HuH-7 (cell line): ENCODE data around the gene COL4A6.
A peak's percentile ranks its signal among the peaks of the same experiment; 100 is the strongest.

ENCODE experiments used
- DNase-seq: peaks from one replicate; pipeline ENCODE4 v3.0.0; 2011; ENCODE audit warnings: low spot score

Gene COL4A6

DNA sequence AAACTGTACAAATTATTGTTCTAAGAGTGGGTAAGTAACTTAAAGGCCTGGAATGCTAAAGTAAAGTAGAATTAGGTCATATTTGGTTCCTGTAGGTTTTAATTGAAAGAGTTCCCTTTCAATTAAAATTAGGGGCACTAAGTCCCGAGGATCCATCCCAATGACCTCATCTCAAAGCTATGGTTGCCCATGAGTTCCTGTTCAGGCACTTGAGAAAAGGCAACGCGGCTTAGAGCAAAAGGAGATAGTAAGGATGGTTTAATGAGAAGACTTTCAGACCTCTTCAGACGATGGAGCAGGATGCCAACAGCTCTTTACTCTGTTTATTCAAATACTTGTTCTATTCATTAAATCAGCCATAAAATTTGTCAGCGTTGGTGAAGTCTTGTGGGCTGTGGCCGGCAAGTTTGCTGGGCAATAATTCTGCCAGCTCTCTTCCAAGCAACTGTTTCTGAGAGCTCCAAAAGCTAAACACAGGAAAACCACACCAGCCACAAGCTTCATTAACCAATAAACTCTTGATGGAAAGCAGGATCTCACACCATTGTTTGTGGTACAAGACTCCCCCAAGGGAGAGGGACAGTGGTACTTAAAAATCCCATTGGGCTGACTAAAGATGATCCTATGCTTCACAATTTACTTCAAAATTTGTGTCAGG lies 167.4 kb downstream of the COL4A6 start:
- no peak for DNase-seq

DNA sequence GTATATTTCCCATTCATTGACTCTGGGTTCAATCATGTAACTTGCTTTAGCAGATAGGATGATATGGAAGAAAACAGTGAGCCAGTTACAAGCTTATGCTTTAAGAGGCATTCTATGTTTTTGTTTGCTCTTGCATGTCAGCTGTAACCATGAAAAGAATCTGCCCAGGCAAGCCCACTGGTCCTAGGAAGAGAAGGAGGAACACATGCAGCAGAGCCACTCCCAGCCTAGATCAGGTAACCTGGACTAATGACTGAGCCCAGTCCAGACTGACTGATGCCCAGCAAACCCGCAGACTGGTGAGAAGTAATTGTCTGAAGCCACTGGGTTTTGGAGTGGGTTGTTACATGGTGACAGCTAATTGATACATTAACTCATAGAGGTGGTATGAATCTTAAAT lies 167.9 kb downstream of the COL4A6 start:
- no peak for DNase-seq

DNA sequence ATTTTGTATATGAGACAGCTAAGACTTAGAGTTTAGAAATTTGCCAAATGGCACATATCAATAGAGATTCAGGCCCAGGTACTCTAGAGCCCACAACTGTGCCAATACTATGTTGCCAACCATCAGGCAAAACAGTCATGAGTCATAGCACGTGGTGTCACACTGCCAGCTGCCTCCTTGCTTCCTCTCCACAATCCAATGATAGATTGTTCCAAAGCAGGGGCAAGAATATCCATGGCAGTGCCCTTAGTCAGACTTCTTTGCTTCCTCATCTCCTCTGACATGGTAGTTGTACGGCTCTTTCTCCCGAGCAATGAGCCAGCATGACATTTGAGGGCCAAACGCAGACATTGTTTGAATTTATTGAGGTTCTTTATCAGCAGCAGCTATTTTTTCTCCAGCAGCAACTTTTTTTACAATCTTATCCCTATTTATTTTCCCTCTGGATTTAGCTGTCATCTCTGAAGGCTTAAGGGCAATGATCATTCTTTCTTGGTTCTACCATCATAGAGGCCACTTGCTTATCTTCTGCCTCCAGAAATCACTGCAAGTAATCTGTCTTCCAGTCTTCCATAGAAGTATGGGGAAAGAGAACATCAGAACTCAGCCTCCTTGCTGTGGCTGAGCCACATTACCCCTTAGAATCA lies 169.7 kb downstream of the COL4A6 start:
- DNase-seq: no peak

DNA sequence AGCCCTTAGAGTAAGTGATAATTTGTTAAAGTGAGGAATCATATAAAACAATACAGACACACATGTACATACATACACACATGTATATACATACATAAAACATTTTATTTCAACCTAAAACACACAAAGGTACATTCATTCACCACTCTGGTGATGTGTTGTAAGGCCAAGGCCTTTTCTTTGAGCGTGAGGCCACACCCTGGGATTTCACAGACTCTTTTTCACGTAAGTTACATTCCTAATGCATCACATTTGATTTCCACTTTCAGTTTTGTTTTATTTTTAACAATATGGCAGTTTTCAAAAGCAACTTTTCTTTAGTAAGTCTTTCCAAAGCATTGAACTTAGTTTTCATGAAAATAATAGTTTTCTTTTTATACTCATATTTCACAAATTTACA lies 170.7 kb downstream of the COL4A6 start:
- no peak for DNase-seq

DNA sequence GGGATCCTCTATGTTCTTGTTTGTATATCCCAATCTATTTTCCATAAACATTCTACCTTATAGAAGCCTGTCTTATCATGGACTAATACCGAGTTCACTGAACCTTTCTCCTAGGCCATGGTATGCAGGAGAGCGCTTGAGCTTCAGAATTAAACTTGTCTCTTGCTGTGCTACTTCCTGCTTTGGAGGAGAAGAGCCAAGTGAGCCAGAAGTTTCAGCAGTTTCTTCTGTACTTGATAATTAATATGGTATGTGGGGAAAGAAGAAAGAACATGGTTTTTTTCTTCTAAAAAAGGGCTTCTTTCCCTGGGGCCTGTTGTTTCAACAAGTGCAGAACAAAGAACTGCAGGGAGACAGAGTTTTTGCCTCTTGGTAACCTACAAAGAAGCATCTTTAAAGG lies 173.8 kb downstream of the COL4A6 start:
- DNase-seq: no peak

DNA sequence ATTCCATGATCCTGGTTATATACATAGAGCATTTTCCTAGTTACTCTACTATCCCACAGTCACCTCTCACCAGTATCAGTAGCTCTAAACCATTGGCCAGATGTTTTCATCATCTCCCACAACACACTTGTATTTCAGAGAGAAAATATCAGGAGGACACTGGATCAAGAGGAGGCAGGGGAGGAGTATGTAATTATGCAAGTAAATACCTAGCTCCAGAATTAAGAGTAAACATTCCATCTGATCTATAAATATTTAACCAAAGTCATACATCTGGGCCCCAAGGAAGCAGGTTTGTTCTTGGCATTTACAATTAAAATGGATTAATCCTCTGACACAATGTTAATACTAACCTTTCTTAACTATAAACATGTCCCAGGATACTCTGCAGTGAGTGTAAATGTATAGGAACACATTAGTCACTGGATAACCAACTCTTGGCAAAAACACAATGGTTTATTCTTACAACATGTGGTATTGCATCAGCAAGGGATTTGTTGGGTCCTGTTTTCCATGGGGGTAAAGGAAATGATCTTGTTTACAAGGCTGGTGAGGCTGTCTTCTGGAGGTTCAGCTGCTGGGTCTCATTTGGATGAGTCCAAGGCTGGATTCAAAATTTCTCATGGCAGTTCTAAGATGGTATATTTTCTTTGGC lies 176.5 kb downstream of the COL4A6 start:
- DNase-seq: no peak

DNA sequence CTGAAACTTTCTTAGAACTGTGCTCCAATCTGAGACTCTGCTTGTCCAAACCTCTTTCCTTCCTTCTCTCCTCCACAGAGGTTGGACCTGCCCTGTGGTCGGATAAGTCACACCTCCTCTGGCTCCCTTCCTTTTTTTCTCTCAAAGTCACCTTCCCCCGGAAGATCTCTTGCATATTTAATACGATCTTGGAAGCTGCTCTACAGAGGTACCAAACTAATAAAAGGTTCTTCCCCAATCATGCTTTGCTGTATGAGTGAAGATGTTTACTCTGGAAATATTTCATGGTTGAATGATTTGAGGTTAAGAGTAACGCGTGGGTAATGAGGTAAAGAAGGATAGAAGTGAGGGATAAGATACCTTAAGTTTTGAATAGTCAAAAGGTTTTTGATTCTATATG lies 180.7 kb downstream of the COL4A6 start:
- no peak for DNase-seq

DNA sequence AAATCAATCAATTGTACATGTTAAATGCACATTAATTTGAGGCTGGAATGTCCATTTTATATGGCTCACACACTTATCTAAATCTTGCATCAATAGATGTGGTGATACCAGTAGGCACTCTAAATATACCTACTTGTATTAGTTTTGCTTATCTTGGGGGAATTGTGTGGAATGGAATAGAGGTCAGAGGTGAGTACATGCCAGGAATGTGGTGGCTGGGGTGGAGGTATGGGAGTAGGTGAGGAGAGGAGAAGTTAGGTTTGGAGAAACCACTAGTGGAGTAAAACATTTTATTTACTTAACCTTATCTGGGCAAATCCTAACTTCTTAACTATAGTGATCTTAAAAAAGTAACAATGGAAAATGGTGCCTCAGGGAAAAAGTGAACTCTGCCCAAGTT lies 183.6 kb downstream of the COL4A6 start:
- no peak for DNase-seq

DNA sequence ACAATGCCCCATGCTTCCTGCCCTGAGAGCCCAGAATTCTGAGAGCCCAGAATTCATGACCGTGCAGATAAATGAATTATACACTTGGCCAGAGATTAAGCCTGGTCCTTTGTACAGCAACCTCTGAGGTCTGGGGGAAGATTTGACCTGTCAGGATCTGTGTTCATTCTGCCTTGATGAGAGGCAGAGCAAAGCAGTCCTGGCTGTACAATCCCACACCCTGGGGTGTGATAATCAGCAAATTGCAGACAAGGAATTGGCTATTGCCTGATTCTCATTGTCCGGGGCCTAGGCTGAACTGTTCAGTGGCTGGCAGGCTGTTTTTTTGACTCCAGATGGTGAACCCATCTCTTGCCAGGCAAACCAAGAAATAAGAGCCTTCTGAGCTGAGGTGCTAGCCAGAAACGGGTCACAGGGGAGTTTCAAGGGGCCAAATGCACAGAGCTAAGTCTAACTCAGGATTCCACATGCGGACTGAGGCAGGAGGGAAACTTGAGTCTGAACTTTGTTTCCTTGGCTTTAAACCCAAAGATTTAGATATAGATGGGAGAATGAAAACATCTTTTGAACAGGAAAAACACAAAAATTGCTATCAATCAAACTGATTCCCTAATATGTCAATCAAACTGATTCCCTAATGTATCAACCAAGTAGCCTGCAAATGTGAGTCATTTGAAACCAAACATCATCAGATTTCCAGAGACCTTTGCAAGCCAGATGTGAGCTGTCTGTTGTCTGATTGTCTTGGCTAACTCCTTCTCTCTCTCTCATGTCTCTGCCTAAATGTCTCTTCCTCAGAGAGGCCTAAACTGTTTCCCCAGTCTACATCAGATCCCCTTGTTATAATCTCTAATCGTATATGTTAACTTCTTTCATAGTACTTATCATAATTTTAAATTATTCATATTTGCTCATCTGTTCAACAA lies 187.3 kb downstream of the COL4A6 start:
- no peak for DNase-seq

DNA sequence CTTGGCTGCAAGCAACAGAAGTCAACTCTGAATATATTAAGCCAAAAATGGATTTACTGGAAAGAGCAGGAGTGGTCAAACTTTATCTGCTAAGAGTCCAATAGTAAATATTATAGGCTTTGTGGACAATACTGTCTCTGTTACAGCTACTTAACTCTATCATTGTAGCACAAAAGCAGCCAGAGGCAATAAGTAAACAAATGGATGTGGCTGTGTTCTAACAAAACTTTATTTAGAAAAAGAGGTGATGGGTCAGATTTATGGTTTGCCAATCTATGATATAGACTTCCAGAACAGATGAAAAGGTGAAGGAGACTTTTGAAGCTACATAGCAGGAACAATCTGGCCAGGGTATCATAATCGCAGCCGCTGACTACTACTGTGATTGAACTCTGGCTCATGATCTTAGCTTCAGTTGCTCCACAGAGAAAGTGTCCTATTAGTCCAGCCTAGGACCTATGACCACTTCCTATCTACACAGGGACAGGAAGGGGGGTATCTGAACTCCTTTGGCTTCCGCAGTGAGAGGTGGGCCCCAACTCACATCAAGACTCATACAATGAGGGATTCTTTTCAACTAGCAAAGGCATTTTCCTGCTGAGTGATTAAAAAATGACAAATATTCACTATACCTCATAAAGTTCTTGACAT lies 191.8 kb downstream of the COL4A6 start:
- DNase-seq: no peak

DNA sequence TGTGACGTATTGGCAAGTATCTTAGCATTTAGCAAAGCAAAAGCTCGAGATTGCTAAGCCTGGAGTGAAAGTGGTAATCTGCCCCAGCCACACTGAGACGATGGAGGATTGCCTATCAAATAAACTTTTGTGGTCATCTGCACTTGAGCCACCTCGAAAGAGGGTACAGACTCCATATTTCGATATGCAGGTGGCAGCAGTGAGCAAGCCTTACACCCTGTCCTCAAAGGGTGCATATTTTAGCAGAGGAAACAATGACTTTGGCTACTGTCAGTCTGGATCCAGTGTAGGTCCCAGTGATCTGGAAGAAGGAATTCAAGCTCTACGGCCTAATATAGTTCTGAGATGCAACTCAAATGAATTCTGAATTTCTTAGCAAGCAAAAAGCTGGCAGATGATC lies 192.8 kb downstream of the COL4A6 start:
- no peak for DNase-seq

DNA sequence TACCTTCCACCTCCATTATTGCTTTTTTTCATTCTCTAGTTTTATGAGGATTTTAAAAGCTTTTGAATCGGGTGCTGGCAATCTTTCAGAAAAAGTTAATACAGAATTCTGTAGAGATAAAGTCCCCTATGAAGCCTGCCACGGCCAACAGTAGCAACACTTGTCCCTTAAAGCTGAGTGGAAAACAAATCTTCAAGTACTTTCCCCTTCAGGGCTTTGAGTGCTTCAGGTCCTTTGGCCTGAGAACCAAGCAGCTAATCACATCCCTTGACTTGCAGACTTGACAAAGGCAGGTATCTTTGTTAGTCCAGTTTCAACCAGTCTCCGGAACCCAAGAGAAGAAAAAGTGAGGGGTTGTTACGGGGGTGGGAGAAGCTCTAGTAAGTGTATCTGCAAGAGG lies 202.2 kb downstream of the COL4A6 start:
- no peak for DNase-seq

DNA sequence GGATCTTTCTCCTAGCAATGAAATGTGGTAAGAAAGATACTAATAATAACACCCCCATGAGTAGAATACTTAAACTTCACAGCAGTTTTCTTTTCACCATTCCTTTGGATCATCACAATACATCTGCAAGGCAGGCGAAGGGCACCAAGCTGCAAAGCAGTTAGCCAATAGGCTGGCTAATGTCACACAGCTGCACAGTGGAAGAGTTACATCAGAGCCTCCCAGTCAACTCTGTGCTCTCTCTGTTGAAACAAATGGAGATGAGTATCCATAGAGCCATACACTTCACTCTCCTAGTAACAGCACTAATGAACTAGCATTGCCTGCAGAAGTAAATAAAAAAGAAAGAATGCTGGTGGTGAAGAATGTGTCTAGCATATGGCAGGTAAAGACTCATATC lies 207.6 kb downstream of the COL4A6 start:
- no peak for DNase-seq

DNA sequence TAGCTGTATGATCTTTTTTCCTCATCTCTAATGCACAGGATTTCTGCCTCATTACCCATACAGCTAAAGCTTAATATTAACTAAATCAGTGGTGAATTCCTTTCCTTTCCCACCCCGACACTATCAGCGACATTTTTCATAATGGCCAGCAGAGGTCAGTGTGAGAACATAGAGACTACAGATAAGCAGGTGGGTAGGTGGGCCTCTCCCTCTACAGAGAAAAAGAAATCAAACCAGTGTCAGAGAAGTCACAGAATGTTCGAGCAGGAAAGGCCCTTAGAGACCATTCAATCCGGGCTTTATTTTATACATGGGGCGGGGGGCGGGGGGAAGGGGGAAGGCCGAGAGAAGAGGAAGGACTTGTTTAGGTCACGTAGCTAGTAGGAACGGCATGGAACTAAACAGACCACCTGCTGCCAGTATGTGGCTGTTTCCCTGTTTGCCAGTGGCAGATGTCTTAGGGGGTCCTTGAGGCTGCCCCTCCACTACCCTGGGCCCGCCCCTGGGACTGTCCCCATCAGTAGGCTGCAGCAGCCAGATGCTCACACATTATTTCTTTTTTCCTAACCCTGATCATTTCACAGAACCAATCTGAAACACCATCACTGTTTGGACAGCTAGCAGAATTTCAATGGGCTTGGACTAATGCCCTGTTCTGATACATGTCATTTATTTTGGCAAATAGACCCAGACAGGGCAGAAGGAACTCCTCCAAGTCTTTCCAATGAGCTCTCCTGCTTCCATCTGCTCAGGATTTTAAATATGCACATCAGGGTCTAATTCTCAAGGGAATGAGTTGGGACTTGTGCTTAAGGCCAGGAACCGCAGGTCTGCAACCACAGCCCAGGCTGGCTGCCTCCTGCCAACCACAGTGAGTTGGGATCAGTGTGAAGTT lies 213.2 kb downstream of the COL4A6 start:
- peak; percentile 30 for DNase-seq

DNA sequence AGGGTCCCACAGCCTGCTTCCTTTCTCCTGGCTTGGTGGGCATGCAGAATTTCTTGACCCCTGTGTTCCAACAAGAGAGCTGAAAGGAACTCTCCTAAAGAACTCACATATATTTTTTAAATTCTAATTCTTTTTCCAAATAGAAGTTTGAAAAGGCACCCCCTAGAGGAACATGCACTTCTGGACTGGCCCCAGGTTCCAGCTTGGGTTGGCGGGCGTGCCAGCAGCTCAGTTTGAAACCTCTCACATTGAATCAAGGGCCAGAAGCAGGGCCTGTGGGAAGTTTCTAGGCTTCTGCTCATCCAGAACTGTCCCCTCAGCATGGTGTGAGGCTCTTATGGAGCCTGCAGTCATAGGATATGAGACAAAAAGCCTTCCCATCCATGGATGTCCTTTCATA lies 214.0 kb downstream of the COL4A6 start:
- no peak for DNase-seq

DNA sequence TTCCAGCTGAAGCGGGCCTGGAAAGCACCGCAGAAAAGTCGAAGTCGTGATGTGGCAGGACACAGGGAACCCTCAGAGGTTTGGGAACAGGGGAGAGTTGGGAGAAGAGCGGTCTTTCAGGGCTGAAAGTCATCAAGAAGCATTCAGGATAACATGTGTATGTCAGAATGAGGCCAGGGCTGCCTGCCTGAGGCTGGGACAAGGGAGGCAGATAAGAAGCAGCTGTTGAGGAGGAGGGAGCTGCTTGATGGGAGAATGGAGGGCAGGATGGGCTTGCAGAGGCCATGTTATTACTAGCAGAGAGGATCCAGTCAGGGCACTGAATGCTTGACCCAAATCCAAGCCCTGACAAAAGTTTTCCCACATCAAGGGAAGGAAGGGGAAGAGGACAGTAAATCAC lies 214.6 kb downstream of the COL4A6 start:
- no peak for DNase-seq

DNA sequence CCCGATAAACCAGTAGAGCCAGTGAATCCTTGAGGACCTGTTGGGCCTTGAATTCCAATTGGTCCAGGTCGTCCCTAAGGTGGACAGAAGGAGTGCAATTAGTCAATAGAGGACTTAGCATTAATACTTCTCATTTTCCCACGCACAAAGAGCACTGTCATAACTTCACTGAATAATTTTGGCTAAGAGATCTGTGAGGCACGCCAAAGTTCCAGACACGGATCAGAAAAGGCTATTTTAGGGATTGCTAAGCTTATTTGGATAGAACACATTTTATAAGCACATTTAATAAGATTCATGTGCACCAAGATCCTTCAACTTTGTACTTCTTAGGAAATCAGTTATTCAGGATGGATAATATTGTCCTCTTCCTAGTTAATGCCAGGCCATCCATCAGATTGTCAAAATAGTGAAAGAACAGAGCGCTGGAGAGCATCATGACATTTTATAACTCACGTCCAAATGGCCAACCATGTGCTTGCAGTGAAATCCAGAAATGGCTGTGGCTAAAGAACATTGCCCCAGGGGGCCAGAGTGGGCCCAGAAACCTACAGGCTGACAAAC lies 216.8 kb downstream of the COL4A6 start:
- DNase-seq: no peak

DNA sequence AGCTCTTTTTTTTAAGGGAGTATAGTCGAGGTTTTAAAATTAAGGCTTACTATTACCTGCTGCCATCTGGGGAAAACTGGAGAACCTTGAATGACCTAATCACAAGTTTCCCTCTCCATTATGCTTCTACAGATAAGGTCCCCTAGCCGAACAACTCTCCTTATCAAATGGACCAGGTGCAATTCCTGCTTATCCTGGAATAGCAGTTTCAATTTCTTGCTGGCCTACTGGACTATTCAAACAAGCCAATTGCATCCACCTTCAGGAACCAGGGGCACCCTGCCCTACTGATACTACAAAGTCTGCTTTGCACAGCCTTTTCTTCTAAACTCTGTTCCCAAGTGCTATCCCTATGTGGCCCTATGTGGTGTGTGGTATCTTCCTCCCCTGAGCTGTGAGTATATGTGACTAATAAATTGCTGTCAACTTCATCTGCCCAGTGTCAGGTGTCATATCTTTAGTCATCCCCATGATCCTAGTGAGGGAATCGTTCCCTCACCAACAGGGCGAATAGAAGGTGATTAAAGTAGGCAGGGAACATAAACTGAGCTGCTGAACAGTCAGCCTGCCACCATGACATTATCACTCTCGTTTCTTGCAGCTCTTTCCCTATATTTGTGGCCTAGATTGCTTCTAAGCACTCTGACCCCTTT lies 218.1 kb downstream of the COL4A6 start:
- no peak for DNase-seq

DNA sequence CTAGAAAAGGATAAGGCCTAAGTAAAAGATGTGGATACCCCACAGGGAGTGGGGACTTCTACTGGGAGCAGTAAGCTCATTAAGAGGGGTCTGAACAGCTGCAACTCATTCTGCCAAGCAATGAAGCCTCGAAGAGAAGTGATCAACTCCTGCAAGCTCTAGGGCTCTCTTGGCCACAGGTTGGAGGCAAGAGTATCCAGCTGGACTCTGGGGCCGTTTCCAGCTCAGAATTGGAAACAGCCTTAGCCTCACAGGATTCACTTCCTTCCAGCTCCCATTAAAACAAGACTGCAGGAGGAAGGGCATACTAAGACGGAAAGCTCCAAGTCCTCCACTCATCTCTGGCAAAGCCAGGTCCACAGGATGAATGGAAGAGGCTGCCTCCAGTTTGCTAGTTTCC lies 220.3 kb downstream of the COL4A6 start:
- no peak for DNase-seq

DNA sequence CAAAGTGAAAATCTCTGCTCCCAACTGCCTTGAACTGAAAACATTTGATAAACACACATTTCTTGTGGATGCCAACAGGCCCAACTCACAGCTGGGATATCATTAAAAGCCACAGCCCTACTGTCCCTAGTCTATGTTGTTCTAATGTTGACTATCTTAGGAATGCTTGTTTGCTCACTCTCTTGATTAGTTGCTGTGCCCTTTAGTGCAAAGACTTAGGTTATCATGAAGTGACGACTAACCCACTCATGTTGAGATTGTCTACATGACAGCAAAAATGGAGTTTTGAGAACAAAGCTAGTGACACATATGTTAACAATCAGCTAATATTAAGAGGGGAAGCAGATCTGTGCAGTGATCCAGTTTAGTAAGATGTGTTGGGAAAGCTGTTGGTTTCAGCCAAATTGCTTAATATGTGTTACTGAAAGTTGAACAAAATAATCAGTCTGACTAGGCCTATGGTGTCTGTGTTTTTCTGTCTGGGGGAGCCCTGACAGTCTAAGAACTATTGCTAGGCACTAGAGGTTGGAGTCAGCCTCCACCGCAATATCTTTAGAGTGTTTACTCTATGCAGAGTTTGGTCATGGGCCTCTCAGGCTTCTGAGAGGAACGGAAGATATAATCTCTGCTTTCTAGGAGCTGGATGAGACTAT lies 221.2 kb downstream of the COL4A6 start:
- DNase-seq: no peak
